HG03039 (cell line): ENCODE results near the gene EVA1A.

ENCODE experiments used
- ATAC-seq: cut with Tn5 transposase; IDR thresholded peaks from one replicate; pipeline ENCODE4 v1.9.1; 2021; ENCODE audit warnings: mild to moderate bottlenecking, moderate library complexity; ENCODE audit not compliant: unreplicated experiment

Gene EVA1A, protein sequence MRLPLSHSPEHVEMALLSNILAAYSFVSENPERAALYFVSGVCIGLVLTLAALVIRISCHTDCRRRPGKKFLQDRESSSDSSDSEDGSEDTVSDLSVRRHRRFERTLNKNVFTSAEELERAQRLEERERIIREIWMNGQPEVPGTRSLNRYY

DNA sequence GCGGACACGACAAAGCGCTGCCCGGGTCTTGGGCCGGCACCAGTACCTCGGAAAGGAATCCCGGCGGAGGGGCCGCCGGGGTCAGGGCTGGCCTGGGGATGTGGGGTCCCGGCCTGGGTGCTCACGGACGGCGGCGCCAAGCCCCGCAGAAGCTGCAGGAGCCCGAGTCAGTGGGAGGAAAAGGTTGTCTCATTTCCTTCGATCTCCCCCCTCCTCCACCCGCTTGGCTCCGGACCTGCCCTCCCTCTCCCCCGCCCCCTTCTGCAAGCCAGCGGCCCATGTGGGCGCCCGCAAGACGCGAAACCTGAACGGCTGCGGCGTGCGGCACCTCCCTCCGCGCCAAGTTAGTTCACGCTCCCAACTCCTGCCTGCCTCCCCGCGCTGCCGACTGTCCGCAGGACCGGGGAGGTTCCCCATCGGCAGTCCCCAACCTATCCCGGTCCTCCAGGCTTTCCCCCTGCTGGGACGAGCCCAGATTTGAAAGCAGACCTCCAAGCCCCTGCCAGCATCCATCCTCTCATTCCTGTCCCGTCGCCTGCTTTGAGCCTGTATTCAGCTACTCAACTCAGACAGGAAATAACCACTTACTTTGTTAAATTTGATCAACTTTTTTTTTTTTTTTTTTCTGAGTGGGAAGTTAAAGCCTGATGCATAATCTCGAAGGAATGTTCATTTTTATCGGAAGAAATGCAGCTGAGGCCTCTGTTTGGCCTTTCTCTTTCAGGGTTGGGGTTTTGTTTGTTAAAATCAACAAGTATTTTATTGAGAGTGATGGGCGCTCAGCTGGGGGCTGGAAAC is at the start of gene EVA1A:
Gene EVA1A (minus strand): TSS at position 172 of the 798 bp plus-strand sequence. CDS start 42,799 bp downstream, outside the sequence.
- ATAC-seq: no peak

DNA sequence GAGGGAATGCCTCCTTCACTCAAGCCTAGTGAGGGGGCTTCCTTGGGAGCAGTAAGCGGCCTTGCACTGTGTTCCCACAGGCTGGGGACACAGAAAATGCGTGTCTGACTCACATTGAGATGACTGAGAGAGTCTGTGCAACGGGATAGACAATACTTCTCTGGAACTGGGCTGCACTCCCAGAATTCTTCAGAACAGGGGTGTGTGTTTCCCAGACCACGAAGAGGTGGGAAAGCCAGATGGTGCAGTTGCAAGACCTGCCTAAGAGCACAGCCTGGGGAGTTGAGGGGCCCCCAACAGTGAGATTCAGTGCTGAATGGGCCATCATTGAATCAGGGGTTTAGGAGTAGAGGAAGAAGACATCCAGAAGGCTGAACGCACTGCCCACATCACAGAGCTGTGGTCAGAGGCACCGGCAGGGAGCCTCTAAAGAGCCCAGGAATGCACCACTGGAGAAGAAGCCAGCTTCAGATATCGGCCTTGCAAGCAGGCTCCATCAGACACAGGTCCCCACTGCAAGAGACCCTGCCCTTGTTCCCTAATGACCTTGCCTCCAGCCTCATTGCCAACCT is 49.3 kb upstream of the EVA1A start:
- ATAC-seq: no peak

GRCh38 chr2:75609334-75609689 is 48.6 kb upstream of the EVA1A start:
- ATAC-seq: no peak

DNA sequence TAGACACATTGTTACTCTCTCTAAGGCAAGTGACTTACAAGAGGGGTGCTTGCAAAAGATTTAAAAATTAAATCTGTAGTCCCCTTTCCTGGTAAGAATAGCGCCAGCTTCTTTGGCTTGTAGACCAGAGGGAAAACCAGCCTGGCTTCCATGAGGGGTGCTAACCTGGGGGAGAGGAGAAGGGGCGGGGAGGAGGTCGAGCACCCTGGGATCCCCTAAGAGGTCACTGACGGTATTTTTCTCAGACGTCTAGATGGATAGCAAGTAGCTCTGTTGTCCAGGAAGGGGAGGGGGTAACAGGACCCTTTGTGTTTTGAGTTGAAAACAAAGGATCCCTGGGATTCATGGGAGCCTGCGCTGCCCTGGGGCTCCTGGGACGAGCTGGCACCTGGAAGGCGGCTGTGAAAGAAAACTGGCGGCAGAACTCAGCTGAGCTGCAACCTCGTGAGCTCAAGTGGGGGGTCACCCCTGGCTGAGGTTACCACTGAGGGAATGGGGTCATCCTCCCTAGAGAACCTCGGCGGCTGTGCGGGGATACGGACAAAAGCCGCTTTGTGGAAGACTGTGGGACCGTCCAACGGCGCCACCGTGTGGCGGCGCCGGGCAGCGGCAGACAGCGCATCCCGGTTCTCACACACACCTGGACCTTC is 48.1 kb upstream of the EVA1A start:
- peak; percentile 70 for ATAC-seq

- ATAC-seq: no peak
Observed at GRCh38 chr2:75607988-75608683, 47.4 kb upstream of the EVA1A start.

GRCh38 chr2:75607400-75607798 is 46.7 kb upstream of the EVA1A start:
- ATAC-seq: no peak

DNA sequence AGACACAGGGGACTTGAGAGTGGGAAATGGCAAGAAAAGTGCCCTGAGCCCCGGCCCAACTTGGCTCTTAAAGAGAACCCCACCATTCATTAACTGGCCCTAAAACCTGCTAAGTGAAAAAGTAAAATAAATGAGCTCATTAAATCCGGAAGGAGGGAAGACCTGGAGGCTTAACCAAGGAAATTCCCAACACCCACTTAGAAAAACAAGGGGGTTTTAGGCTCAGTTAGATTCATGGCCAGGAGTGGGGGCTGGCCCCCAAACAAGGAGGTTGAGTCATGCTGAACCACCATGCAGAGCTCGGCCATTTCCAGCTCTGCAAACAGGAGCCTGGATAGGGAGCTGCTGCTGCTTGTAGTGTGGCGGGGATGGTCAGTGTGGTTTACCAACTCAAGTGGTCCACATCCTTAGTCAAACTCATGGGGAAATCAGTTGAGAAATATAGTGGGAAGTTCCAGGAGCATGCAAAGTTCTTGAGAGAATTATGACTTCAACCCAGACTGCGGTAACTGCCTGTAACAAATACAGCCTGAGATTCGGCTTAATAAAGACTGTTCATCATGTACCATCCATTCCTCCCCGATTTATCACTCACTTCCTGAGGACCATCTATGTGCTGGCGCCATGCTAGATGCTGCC is 46.1 kb upstream of the EVA1A start:
- no peak for ATAC-seq

DNA sequence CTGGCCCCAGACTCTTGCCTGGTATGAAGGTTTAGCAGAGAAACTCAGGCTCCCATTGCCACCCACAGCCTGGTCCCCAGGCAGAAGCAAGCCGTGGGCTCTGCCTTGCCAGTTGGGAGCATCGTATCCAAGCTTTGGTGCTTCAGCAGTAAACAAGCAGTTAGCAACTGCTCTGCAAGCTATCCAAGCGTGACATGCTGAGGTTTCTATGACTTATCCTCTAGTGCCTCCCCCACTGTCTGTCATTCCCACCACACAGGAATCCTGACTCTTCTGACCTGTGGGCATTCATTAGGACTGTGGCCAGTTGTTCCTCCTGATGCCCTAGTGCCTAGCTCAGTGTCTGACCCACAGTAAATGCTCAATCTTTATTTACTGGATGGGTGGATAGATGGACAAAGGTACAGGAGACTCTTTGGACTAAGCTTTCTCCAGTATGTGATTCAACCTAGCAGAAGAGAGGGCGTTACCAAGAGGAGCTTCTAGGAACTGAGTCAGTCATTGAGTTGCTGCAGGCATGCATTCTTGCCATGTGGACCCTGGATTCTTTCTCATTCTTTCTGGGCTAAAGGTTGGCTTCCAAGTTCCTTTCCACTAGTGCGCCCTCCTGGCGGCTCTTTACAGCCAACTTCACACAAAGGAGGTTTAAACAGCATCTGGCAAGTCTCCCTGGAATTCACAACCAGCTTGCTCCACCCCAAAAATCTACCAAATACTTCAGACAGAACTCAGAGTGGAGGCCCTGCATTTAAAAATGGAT is 45.2 kb upstream of the EVA1A start:
- ATAC-seq: no peak

DNA sequence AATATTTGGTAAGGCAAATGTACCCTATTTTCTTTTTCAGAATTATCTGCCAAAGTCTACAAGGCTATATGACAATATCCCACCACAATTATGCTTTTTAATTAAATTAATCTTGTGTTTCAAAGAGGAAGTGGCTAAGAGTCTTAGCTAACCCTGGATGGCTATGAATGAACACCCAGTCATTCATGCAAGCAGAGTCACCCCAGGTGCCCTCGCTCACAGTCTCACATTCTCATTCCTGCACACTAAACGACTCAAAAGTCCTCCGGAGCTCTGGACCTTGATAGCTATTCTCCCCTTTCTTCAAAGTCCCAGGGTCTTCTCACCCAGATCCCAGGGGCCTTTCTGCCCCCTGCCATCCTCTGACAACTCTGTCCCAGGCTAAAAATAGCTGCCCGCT is 43.7 kb upstream of the EVA1A start:
- ATAC-seq: no peak

DNA sequence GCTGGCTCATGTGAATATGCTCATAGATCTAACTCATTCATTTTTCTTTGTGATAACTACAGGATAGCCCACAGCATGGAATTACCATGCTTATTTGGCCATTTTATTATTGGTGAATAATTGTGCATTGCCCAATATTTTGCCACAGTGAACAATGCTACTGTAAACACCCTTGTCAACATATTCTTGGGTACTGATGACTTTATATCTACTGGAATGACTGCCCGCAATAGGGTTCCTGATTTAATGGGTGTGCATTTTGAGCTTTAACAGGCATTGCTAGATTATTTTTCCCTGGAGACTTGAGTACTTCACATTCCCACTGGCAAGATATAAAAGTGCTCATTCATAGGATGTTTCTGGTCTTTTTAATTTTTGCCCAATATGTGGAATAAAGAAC is 42.7 kb upstream of the EVA1A start:
- no peak for ATAC-seq

DNA sequence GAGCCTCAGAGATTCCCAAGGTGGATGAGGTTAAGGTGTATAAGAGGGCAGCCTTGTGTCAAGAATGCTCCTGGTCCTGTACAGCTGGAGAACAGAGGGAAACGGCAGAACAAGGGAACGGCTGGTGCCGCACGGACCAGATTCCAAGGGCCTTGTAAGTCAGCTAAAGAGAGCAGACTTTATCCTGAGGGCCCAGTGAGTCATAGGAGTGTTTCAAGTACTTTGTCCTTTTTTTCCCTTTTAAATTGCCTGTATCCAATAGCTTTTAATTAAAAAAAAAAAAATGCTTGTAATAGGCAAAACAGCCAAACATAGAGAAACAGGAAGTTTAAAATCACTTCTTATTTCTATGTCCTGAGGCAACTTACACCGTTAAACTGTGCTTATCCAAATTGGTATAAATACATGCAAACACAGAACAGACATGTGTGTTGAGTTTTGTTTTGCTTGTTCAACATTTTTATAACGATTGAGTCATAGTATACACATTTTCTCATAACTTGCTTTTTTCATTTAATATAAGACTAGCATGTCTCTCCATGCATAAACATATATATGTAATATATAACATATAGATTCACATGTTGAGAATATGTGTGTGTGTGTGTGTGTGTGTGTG is 42.1 kb upstream of the EVA1A start:
- no peak for ATAC-seq

- ATAC-seq: no peak
Observed at GRCh38 chr2:75600461-75601011, 39.8 kb upstream of the EVA1A start.

DNA sequence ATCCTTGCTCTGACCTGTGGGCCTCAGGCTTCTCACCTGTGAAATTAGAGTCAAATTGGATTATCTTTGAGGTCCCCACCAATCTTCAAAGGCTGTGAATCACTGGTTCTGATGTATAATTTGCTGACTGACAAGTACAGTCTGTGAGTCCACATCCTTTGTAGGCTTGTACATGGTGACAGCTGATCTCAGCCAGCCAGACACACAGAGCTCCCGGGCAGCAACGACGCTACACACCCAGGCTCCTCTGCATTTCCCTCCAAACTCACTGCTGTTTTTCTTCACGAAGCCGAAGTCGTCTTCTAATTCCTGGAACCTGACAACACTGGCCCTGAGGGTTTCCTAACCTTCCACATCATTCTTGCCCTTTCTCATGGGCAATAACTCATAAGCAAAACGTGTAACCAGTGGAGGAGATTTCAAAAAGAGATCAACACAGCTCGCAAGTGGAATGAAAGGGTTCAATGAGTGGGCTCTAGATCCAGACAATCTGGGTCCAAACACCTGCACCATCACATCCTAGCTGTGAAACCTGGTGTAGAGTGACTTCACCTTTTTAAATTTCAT is 37.9 kb upstream of the EVA1A start:
- no peak for ATAC-seq

- ATAC-seq: no peak
Observed at GRCh38 chr2:75597949-75598348, 37.2 kb upstream of the EVA1A start.

DNA sequence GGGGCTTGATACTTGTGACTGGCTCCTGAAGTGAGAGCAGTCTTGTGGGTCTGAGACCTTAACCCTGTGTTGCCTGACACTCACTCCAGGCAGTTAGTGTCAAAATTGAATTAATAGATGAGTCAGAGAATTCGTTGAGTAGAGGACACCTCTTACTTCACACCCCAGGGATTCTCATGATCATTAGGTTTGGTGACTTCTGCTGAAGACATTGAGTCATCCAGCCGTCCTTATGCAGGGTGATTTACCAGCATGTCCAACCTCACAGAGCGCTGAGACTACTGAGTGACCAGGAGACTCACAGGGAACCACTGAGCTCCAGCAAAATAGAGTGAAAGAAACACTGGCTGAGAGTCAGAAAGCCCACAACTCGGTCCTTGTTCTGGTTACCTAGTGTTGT is 36.0 kb upstream of the EVA1A start:
- ATAC-seq: no peak

DNA sequence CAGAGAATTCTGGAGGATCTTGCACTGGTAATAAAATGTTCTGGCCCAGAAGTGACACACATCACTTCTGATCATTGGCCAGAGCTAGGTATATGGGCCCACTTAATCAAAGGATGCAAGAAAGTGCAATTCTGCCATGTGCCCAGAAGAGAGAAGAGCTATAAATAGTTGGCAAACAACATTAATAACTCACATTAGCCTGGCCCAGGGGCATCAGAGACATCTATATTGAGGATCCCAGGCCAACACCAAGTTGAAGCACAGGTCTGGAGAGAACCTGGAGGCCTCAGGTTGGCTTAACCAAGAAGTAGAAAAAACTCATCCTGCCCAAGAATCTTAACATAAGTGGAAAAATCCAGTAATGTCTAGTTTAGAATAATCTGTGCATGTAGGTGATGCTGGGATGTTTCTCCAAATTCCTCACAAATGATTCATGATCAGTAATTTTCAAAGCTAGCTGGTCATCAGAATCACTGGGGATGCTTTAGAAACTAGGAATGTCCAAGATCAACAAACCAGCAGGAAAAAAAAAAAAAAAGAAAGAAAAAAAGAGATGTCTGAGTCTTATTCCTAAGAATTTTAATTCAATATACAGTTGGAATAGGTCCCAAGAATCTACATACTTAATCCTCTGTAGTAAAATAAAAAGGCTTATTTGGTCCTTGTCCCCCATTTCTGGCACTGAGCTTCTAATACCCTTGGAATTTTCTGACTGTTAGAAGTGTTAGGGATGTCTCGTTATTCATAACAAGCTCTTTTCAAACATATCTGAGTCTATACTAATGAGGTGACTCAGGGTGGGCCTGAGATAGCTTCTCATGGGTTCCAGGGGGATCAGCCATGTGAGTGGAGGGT is 35.0 kb upstream of the EVA1A start:
- no peak for ATAC-seq

GRCh38 chr2:75594596-75594995 is 33.9 kb upstream of the EVA1A start:
- ATAC-seq: no peak

DNA sequence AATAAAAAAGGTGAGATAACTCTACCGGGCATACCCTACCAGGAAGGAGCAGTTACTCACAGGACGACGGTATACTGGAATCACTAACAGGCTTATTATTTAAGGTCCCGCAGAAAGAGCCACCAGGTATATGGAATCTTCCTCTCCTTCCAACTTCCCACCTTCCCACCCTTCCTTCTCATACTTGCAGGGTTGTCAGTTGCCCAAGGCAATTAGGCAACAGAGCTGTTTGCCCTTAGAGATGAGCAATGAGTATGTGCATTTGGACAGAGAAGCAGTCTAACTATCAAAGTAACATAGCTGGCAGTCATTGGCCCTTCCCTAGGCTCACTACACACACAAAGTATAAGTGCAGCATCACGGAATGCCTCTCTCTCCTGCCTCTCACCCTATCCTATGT is 32.1 kb upstream of the EVA1A start:
- no peak for ATAC-seq
